Measurements from ENCODE around the gene GP9. TPM values are rescaled to one million over a fixed set of nuclear protein-coding genes. Genes with fewer than 3 reads are reported as not detected.

GP9 gene
- total and polyA plus RNA-seq, 4 donors, result 0.16 to 12.0 TPM; not detected in 2

- no peak for DNase-seq (ENCODE audit: low spot score)
Observed at GRCh38 chr3:129061888-129062834, 1.6 kb downstream of the GP9 start.

More at GRCh38 chr3:129061888-129062834, 1.6 kb downstream of the GP9 start:
- TF ChIP-seq HNF4A (conservative IDR thresholded peaks at IDR 0.05) (no peak), ATF3 (IDR thresholded peaks at IDR 0.05) (no peak), YY1 (IDR thresholded peaks at IDR 0.05) (no peak), CTCF (IDR thresholded peaks at IDR 0.05; ENCODE audit: low read depth, low read length, missing input control) (no peak), NR2F2 (IDR thresholded peaks at IDR 0.05) (no peak), REST (IDR thresholded peaks at IDR 0.05) (no peak), ZBTB33 (IDR thresholded peaks at IDR 0.05) (no peak), SP1 (IDR thresholded peaks at IDR 0.05) (no peak), RXRA (IDR thresholded peaks at IDR 0.05) (no peak), EGR1 (IDR thresholded peaks at IDR 0.05; ENCODE audit: low read depth in 2 of 2) (no peak), FOXA1 (IDR thresholded peaks at IDR 0.05) (no peak), GABPA (IDR thresholded peaks at IDR 0.05 in 1 of 2, conservative IDR thresholded peaks at IDR 0.05 in 1 of 2) (no peak), HNF4G (IDR thresholded peaks at IDR 0.05) (no peak), JUND (IDR thresholded peaks at IDR 0.05) (no peak), MAX (IDR thresholded peaks at IDR 0.05) (no peak), TAF1 (conservative IDR thresholded peaks at IDR 0.05) (no peak)
- no peaks in the 10 kb centered on the region for H3K27me3 ChIP-seq (ENCODE audit: control insufficient read depth in 4 of 4, insufficient read depth in 4 of 4, low read length in 3 of 4)
- no peaks in the 10 kb centered on the region for H3K9me3 ChIP-seq (ENCODE audit: control insufficient read depth in 4 of 4, low read length in 3 of 4)
- no peak overlapping the region for H3K4me3 ChIP-seq (ENCODE audit: low read depth in 1 of 3, low read length in 3 of 3)
- WGBS, result 92% methylated on average over 32 of the region's 32 CpGs
- no peak overlapping the region for H3K9ac ChIP-seq (ENCODE audit: low read depth in 1 of 2, low read length in 2 of 2)
- no peaks in the 10 kb centered on the region for H3K36me3 ChIP-seq (ENCODE audit: control insufficient read depth in 4 of 4, insufficient read depth in 3 of 4, low read depth in 1 of 4, low read length in 3 of 4)
- no peak overlapping the region for H3K27ac ChIP-seq (ENCODE audit: low read depth in 1 of 2, low read length in 2 of 2)
- H3K4me1 ChIP-seq (ENCODE audit: control insufficient read depth in 4 of 4, insufficient read depth in 4 of 4, low read length in 3 of 4), result peaks cover 2 to 11% (median 10%) of the 10 kb centered on the region in 4 donors

Measured in liver (tissue), 9 donors.